Thymus (tissue), 11 donors: ENCODE results near the gene GTF3C5. TPM values are rescaled to one million over a fixed set of nuclear protein-coding genes. Genes with fewer than 3 reads are reported as not detected.
"Not testable (repeated sequence)": the region's sequence is repeated elsewhere in the genome, so short reads cannot be mapped to it uniquely, and the experiment has no call there.

Source experiments
- DNase-seq, 9 donors: peaks; one replicate each; pipeline ENCODE4 v3.0.0-alpha.2; 2013; ENCODE audit warnings: low spot score in 9 of 9, low read depth in 6 of 9, missing footprints in 1 of 9
- H3K27ac ChIP-seq, 2 donors: one replicate each; pipeline ENCODE4 v1.5.1; 2013; ENCODE audit warnings: control low read depth in 1 of 2, low read depth in 1 of 2, low read length in 1 of 2, mild to moderate bottlenecking in 1 of 2, moderate library complexity in 1 of 2
- H3K27me3 ChIP-seq, 2 donors: one replicate each; pipeline ENCODE4 v1.5.1; 2013; ENCODE audit warnings: low read length in 1 of 2; ENCODE audit not compliant: control insufficient read depth in 2 of 2, insufficient read depth in 1 of 2
- H3K36me3 ChIP-seq, 2 donors: one replicate each; pipeline ENCODE4 v1.5.1; 2013; ENCODE audit warnings: low read length in 1 of 2, mild to moderate bottlenecking in 1 of 2, moderate library complexity in 1 of 2; ENCODE audit not compliant: control insufficient read depth in 2 of 2, insufficient read depth in 2 of 2
- H3K4me1 ChIP-seq, 2 donors: one replicate each; pipeline ENCODE4 v1.5.1; 2013; ENCODE audit warnings: low read length in 2 of 2; ENCODE audit not compliant: control insufficient read depth in 2 of 2, insufficient read depth in 2 of 2
- H3K4me3 ChIP-seq, 2 donors: one replicate each; pipeline ENCODE4 v1.5.1; 2013; ENCODE audit warnings: low read length in 2 of 2, control low read depth in 1 of 2, mild to moderate bottlenecking in 1 of 2
- H3K9me3 ChIP-seq, 2 donors: one replicate each; pipeline ENCODE4 v1.5.1; 2013; ENCODE audit warnings: low read length in 1 of 2, mild to moderate bottlenecking in 1 of 2; ENCODE audit not compliant: control insufficient read depth in 2 of 2, insufficient read depth in 1 of 2
- WGBS: extraction: QIAGEN DNeasy Blood & Tissue Kit; methylation state at CpG from one replicate; pipeline ENCODE4 v1.1.7; 2013; 5-methylcytosine and 5-hydroxymethylcytosine counted together
- polyA plus RNA-seq: library from polyadenylated mRNA; stranded (reverse); fragments of 200-250 nt; gene quantifications from one replicate; pipeline ENCODE4 v1.2.3, GENCODE V29; 2013
- total RNA-seq: library from RNA; stranded (reverse); fragments of 120-200 nt; gene quantifications from one replicate; pipeline ENCODE4 v1.2.4, GENCODE V29; 2013
- donor health status: healthy.

The GTF3C5 gene
- total and polyA plus RNA-seq, 2 donors: 64.0 to 85.7 TPM

DNA sequence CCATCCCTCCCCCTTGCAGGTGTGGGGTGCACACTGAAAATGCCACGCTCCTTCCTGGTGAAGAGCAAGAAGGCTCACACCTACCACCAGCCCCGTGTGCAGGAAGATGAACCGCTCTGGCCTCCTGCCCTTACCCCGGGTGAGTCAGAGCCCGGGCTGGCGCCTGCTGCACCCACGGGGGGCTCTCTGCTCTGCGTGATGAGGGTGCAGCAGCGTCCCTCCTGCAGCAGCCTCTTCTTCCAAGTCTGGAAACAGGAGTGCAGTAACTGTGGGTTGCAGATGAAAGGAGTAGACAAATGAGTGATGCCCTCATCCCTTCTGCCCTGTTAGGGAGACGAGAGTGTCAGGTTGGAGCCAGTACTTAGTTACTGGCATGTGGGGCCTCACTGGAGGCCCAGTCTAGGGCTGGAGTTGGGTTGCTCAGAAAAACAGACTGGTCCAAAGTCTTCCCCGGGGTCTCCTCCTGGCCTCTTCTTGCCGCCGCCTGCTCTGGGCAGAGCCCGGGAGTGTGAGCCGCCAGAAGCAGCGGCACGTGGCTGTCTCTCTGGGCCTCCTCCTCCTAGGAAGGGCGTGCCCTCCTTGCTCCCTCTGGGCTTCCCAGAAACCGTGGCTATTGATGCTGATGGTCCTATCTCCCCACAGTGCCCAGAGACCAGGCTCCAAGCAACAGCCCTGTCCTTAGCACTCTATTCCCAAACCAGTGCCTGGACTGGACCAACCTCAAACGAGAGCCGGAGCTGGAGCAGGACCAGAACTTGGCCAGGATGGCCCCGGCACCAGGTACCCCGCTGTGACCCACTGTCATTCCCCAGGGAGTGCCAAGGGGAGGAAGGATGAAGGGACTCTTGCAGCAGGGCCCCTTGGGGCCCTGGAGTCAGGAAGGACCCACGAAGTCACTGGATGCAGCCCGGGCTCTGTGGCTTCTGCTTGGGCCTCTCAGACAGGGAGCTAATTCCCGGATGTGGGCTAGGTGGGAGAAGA lies 43.9 kb upstream of the GTF3C5 start:
- DNase-seq: no peak
- Histone ChIP-seq H3K27ac (no peak overlapping the region), H3K4me1 (peaks cover 0 to 6% of the 10 kb centered on the region in 2 donors), H3K9me3 (no peaks in the 10 kb centered on the region), H3K36me3 (no peaks in the 10 kb centered on the region), H3K27me3 (peaks cover 2 to 21% of the 10 kb centered on the region in 2 donors), H3K4me3 (no peak overlapping the region)
- 62% methylated on average over 26 of the region's 26 CpGs for WGBS

DNA sequence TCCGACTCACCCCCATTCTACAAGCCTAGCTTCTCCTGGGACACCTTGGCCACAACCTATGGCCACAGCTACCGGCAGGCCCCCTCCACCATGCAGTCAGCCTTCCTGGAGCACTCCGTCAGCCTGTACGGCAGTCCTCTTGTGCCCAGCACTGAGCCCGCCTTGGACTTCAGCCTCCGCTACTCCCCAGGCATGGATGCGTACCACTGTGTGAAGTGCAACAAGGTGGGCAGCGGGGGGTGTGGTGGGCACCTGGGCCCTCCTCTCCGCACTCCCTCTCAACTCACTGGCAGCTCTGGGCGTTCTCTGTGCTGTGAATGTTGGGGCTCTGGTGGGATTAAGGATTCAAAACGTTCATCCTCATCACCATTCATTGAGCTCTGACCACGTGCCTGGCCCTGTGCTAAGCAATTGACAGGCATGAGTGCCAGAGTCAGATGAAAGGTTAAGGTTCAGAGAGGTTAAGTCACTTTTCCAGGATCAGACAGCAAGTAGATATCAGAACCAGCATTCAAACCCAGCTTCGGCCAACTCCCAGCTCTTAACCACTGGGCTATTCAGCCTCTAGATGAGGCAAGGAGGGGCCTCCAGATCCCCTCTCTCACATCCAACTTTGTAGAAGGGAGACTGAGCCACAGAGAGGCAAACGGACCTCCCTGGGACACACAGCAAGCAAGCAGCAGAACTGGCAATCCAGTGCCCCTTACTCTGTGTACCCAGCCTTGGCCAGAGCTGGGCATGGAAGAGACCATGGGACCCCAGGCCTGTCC lies 42.4 kb upstream of the GTF3C5 start:
- H3K27me3 ChIP-seq: peaks cover 2 to 18% of the 10 kb centered on the region in 2 donors
- DNase-seq: no peak
- 94% methylated on average over 14 of the region's 14 CpGs for WGBS

DNA sequence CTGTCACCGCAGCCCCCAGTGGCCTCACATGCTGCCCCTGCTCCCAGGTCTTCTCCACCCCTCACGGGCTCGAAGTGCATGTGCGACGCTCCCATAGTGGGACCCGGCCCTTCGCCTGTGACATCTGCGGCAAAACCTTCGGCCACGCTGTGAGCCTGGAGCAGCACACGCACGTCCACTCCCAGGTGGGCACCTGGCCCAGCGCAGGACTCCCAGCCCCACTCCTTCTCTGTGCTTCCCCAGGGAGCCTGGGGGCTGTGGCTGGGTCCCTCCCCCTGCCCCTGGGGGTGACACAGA lies 41.8 kb upstream of the GTF3C5 start:
- Histone ChIP-seq H3K27me3 (peaks cover 2 to 19% of the 10 kb centered on the region in 2 donors), H3K36me3 (no peaks in the 10 kb centered on the region), H3K4me3 (no peak overlapping the region), H3K27ac (no peak overlapping the region), H3K4me1 (peaks cover 0 to 8% of the 10 kb centered on the region in 2 donors), H3K9me3 (no peaks in the 10 kb centered on the region)
- 99% methylated on average over 13 of the region's 13 CpGs for WGBS
- DNase-seq: no peak

More for the DNA sequence above, 42.4 kb upstream of the GTF3C5 start:
- no peaks in the 10 kb centered on the region for H3K36me3 ChIP-seq
- no peak overlapping the region for H3K27ac ChIP-seq
- no peak overlapping the region for H3K4me3 ChIP-seq
- H3K4me1 ChIP-seq: peaks cover 0 to 7% of the 10 kb centered on the region in 2 donors
- no peaks in the 10 kb centered on the region for H3K9me3 ChIP-seq

DNA sequence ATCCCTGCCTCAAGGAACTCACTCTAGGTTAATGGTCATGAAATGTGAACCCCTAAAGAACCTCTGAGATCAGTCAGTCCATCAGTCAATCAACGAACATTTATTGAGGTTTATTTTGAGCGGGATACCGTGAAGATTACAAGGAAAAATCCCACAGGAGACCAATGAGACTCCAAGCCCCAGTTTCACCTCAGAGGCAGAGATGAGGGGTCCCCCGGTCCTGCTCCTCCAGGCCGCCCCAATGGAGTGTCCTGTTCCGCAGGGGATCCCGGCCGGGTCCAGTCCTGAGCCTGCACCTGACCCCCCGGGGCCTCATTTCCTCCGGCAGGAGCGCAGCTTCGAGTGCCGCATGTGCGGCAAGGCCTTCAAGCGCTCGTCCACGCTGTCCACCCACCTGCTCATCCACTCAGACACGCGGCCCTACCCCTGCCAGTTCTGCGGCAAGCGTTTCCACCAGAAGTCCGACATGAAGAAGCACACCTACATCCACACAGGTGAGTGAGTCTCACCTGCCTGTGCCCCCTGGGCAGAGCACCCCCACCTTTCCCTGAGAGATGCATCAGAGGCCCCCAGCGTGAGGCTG lies 41.3 kb upstream of the GTF3C5 start:
- Histone ChIP-seq H3K4me1 (peaks cover 0 to 13% of the 10 kb centered on the region in 2 donors), H3K27me3 (peaks cover 0 to 17% of the 10 kb centered on the region in 2 donors), H3K27ac (no peak overlapping the region), H3K36me3 (no peaks in the 10 kb centered on the region), H3K9me3 (no peaks in the 10 kb centered on the region), H3K4me3 (no peak overlapping the region)
- no peak for DNase-seq
- WGBS: 96% methylated on average over 23 of the region's 23 CpGs

DNA sequence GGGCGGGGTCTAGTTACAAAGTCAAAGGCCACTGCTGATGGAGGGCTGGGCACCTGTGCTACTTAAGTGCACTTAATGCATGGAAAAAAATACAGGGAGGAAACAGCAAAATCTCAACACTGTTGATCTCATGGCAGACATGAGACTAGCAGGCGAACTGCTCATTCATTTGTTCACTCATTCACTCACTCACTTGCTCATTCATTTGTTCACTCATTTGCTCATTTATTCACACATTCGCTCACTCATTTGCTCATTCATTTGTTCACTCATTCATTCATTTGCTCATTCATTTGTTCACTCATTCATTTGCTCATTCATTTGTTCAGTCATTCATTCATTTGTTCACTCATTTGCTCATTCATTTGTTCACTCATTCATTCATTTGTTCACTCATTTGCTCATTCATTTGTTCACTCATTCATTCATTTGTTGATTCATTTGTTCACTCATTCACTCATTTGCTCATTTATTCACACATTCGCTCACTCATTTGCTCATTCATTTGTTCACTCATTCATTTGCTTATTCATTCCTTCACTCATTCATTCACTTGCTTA lies 40.7 kb upstream of the GTF3C5 start:
- not testable (repeated sequence) for H3K36me3 ChIP-seq, H3K4me3 ChIP-seq, DNase-seq, H3K27ac ChIP-seq, H3K9me3 ChIP-seq
- Histone ChIP-seq H3K27me3 (peaks cover 0 to 17% of the 10 kb centered on the region in 2 donors), H3K4me1 (peaks cover 0 to 19% of the 10 kb centered on the region in 2 donors)
- 84% methylated on average over 4 of the region's 4 CpGs for WGBS

DNA sequence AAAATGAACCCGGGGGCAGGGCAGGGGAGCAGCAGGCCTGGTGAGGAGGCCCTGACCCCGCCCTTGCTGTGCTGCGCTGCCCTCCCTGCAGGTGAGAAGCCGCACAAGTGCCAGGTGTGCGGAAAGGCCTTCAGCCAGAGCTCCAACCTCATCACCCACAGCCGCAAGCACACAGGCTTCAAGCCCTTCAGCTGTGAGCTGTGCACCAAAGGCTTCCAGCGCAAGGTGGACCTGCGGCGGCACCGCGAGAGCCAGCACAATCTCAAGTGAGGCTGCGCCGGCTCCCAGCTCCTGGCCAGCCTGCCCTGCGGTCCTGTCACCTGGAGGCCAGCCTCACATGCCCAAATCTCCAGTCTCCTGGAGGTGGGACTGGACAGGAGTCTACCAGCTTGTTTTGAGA lies 40.0 kb upstream of the GTF3C5 start:
- Histone ChIP-seq H3K9me3 (no peaks in the 10 kb centered on the region), H3K4me1 (peaks cover 0 to 20% of the 10 kb centered on the region in 2 donors), H3K4me3 (no peak overlapping the region), H3K36me3 (no peaks in the 10 kb centered on the region), H3K27ac (no peak overlapping the region), H3K27me3 (peaks cover 0 to 17% of the 10 kb centered on the region in 2 donors)
- no peak for DNase-seq
- WGBS: 98% methylated on average over 14 of the region's 14 CpGs

DNA sequence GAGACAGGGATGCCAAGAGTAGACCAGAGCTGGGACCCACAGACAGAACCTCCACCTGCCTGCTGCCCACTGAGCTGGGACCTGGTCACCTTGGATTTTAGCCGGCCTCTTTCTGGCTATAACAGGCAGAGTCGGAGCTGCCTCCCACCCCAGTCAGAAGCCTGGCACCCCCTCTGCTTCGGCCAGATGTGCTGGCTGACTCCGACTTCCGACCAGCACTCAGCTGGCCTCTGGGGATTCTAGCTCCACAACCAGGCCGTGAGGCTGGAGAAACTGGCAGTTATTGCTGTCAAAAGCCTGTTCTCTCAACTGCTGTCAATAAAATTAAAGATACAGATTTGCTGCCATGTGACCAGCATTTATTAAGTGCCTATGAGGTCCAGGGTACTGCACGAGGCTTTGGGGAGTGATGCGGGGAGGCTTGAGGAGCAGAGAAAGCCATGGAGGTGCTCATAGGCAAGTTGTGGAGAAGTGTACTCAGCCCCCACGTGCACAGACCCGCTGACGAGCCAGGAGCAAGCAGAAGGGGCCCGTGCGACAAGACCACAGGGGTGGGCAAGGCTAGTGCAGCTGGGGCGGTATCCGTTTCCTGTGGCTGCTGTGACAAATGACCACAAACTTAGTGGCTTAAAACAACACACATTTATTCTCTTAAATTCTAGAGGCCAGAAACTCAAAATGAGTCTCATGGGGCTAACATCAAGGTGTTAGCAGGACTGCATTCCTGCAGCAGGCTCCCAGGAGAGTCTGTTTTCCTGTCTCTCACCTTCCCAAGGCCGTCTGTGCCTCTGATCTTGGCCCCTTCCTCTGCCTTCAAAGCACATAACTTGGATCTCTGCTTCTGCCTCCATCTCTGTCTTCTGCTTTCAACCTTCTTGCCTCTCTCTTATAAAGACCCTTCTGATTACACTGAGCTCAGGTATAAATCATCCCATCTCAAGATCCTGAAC lies 39.2 kb upstream of the GTF3C5 start:
- H3K4me3 ChIP-seq: no peak overlapping the region
- H3K27me3 ChIP-seq: peaks cover 0 to 19% of the 10 kb centered on the region in 2 donors
- no peak overlapping the region for H3K27ac ChIP-seq
- H3K9me3 ChIP-seq: no peaks in the 10 kb centered on the region
- H3K36me3 ChIP-seq: no peaks in the 10 kb centered on the region
- no peak for DNase-seq
- H3K4me1 ChIP-seq: peaks cover 0 to 18% of the 10 kb centered on the region in 2 donors
- 32% methylated on average over 16 of the region's 16 CpGs for WGBS

DNA sequence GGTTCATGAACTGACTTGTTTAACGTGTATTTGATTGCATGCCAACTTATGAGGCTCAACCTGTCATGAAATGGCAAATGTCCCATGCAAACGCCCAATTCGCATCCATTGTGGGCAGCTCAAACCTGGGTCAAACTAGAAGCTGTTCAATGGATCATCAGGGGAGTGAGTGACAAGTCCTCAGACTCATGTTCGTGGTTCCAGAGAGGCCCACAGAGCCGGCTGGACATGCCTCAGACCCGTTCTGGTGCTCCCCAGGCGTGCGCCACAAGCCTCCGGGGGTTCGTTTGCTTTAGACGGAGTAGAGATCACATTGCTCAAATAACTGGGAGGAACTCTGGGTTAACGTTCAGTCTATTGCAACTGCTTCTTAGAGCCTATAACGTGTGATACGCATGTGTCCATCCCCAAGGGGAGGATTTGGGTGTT lies 37.3 kb upstream of the GTF3C5 start:
- Histone ChIP-seq H3K27me3 (peaks cover 0 to 19% of the 10 kb centered on the region in 2 donors), H3K36me3 (no peaks in the 10 kb centered on the region), H3K9me3 (no peaks in the 10 kb centered on the region), H3K4me1 (peaks cover 0 to 18% of the 10 kb centered on the region in 2 donors), H3K4me3 (no peak overlapping the region), H3K27ac (no peak overlapping the region)
- WGBS: 91% methylated on average over 14 of the region's 14 CpGs
- DNase-seq: no peak
